DOHH2 (cell line): Measurements from ENCODE around the gene PTTG1.

ENCODE experiments used
- CTCF ChIP-seq: fragments of 200-600 bp; sonication (generic); IDR thresholded peaks from one replicate; pipeline ENCODE4 v1.5.1; 2014; ENCODE audit warnings: antibody characterized with exemption, mild to moderate bottlenecking, low read depth, low read length; ENCODE audit not compliant: poor library complexity, severe bottlenecking
- EZH2phosphoT487 ChIP-seq: fragments of 200-600 bp; sonication (generic); IDR thresholded peaks from 2 replicates; pipeline ENCODE4 v1.6.1; 2017; ENCODE audit warnings: borderline replicate concordance, mild to moderate bottlenecking, antibody characterized with exemption, low read length, moderate library complexity, mixed read lengths

GRCh38 chr5:160477266-160477970 is 55.8 kb downstream of the PTTG1 start:
- no peak for TF ChIP-seq CTCF
- no peak for TF ChIP-seq EZH2phosphoT487
